HepG2 (cell line): ENCODE data around the gene GNA12. TPM values are rescaled to one million over a fixed set of nuclear protein-coding genes. Genes with fewer than 3 reads are reported as not detected.
A peak's percentile ranks its signal among the peaks of the same experiment; 100 is the strongest.

ENCODE experiments used
- BCL6 ChIP-seq: IDR thresholded peaks from 2 replicates; pipeline ENCODE4 v1.6.1; 2016; ENCODE audit warnings: missing genetic modification reagents, missing compliant biosample characterization
- EP300 ChIP-seq, 3 experiments: sonication (generic) in 1 of 3; formaldehyde crosslinking in 1 of 3; IDR thresholded peaks; 2 replicates each; pipeline versions ENCODE4 v1.5.1 to v1.6.1; 2011 to 2020; ENCODE audit warnings: low read depth in 2 of 3, low read length in 2 of 3, borderline replicate concordance in 1 of 3, improper control_type of control experiment in 1 of 3, mild to moderate bottlenecking in 1 of 3, missing genetic modification reagents in 1 of 3, moderate library complexity in 1 of 3
- FOXJ3 ChIP-seq: sonication (generic); formaldehyde crosslinking; IDR thresholded peaks from 2 replicates; pipeline ENCODE4 v1.4.0; 2020; ENCODE audit warnings: missing genetic modification reagents, mild to moderate bottlenecking, borderline replicate concordance
- HDAC2 ChIP-seq: sonication (generic); formaldehyde crosslinking; IDR thresholded peaks from 2 replicates; pipeline ENCODE4 v1.4.0; 2020; ENCODE audit warnings: missing genetic modification reagents
- MIXL1 ChIP-seq: IDR thresholded peaks from 2 replicates; pipeline ENCODE4 v1.6.1; 2016
- NCOA2 ChIP-seq: sonication (generic); formaldehyde crosslinking; IDR thresholded peaks from 2 replicates; pipeline ENCODE4 v1.8.0; 2022; ENCODE audit warnings: inconsistent platforms
- PITX1 ChIP-seq: sonication (generic); formaldehyde crosslinking; IDR thresholded peaks from 2 replicates; pipeline ENCODE4 v1.5.1; 2020; ENCODE audit warnings: mild to moderate bottlenecking, missing genetic modification reagents
- RCOR2 ChIP-seq: IDR thresholded peaks from 2 replicates; pipeline ENCODE4 v1.6.1; 2016; ENCODE audit warnings: missing biosample characterization, missing genetic modification reagents
- RORA ChIP-seq: sonication (generic); formaldehyde crosslinking; IDR thresholded peaks from 2 replicates; pipeline ENCODE4 v1.5.0; 2020; ENCODE audit warnings: mild to moderate bottlenecking, missing genetic modification reagents, moderate library complexity
- SALL1 ChIP-seq: sonication (generic); formaldehyde crosslinking; IDR thresholded peaks from 2 replicates; pipeline ENCODE4 v1.8.0; 2022; ENCODE audit warnings: mild to moderate bottlenecking, missing genetic modification reagents
- SKIL ChIP-seq: sonication (generic); formaldehyde crosslinking; IDR thresholded peaks from 2 replicates; pipeline ENCODE4 v1.8.0; 2022; ENCODE audit warnings: missing genetic modification reagents, mild to moderate bottlenecking, moderate library complexity, borderline replicate concordance
- SOX13 ChIP-seq, 3 experiments: fragments of 450-650 bp in 1 of 3; sonication (generic) in 1 of 3; formaldehyde crosslinking in 1 of 3; IDR thresholded peaks in 2 of 3; conservative IDR thresholded peaks in 1 of 3; 2 replicates each; pipeline versions ENCODE4 v1.5.0 to v1.6.1; 2016 to 2020; ENCODE audit warnings: antibody characterized with exemption in 1 of 3, mild to moderate bottlenecking in 1 of 3, missing compliant biosample characterization in 1 of 3, missing genetic modification reagents in 1 of 3, moderate library complexity in 1 of 3
- SSRP1 ChIP-seq: IDR thresholded peaks from 2 replicates; pipeline ENCODE4 v1.6.1; 2016; ENCODE audit warnings: control low read depth
- TFE3 ChIP-seq: IDR thresholded peaks from 2 replicates; pipeline ENCODE4 v1.6.1; 2016
- ZBTB44 ChIP-seq: sonication (generic); formaldehyde crosslinking; IDR thresholded peaks from 2 replicates; pipeline ENCODE4 v1.4.0; 2020; ENCODE audit warnings: missing genetic modification reagents
- ZNF12 ChIP-seq: sonication (generic); formaldehyde crosslinking; IDR thresholded peaks from 2 replicates; pipeline ENCODE4 v1.5.0; 2020; ENCODE audit warnings: missing genetic modification reagents
- ZNF205 ChIP-seq: IDR thresholded peaks from 2 replicates; pipeline ENCODE4 v1.6.1; 2018; ENCODE audit warnings: missing biosample characterization, missing genetic modification reagents
- ZNF331 ChIP-seq: sonication (generic); formaldehyde crosslinking; IDR thresholded peaks from 2 replicates; pipeline ENCODE4 v1.4.0; 2020; ENCODE audit warnings: missing genetic modification reagents
- ZNF343 ChIP-seq: sonication (generic); formaldehyde crosslinking; IDR thresholded peaks from 2 replicates; pipeline ENCODE4 v1.4.0; 2020; ENCODE audit warnings: mild to moderate bottlenecking, missing genetic modification reagents
- ZNF350 ChIP-seq: sonication (generic); formaldehyde crosslinking; IDR thresholded peaks from 2 replicates; pipeline ENCODE4 v1.4.0; 2020; ENCODE audit warnings: mild to moderate bottlenecking, low read depth, missing genetic modification reagents, borderline replicate concordance
- ZNF362 ChIP-seq: sonication (generic); formaldehyde crosslinking; IDR thresholded peaks from 2 replicates; pipeline ENCODE4 v1.4.0; 2020; ENCODE audit warnings: missing genetic modification reagents, mild to moderate bottlenecking, borderline replicate concordance
- ZNF781 ChIP-seq: sonication (generic); formaldehyde crosslinking; IDR thresholded peaks from 2 replicates; pipeline ENCODE4 v1.5.1; 2020; ENCODE audit warnings: borderline replicate concordance, mild to moderate bottlenecking, missing genetic modification reagents; ENCODE audit errors: not compliant biosample characterization
- polyA plus RNA-seq, 8 experiments: library from polyadenylated mRNA; depleted of rRNA in 3 of 8; stranded (reverse) in 7 of 8; unstranded in 1 of 8; fragments of >200 nt; fragmentation: Illumina TruSeq in 4 of 8; extraction: Trizol in 4 of 8; gene quantifications; 2 replicates each; pipeline versions ENCODE4 v1.2.1 to v1.2.3, GENCODE V29; 2011 to 2016; ENCODE audit warnings: low read depth in 4 of 8, missing spikeins in 1 of 8, mixed read lengths in 1 of 8; ENCODE audit not compliant: insufficient read depth in 1 of 8
- total RNA-seq, 5 experiments: library from RNA; depleted of rRNA; stranded (reverse); fragments of >200 nt; fragmentation: Illumina TruSeq; extraction: Trizol; gene quantifications; 2 replicates each; pipeline ENCODE4 v1.2.3, GENCODE V29; 2016; ENCODE audit warnings: low read depth in 1 of 5

GNA12 gene
- total and polyA plus RNA-seq, 2 of the 13 experiments (the other 11 are each of a cell fraction or from before 2014, with no cell fraction given) = 16.2 to 50.9 TPM

GRCh38 chr7:2805213-2805944 lies 38.7 kb downstream of the GNA12 start (continued):
- no peak for TF ChIP-seq ZNF781
- TF ChIP-seq TFE3 = 0 out of 2 replicates have a peak, but pooled peaks have one; percentile 11
- peak; percentile 73; the same call in 1 of the 2 replicates for TF ChIP-seq ZNF362 (CRISPR knock-in tag)
- TF ChIP-seq BCL6 (CRISPR knock-in tag) = peak; percentile 34
- TF ChIP-seq PITX1 (CRISPR knock-in tag) = peak; percentile 21; the same call in 1 of the 2 replicates
- peak; percentile 83 for TF ChIP-seq SALL1 (CRISPR knock-in tag)
- peak; percentile 73 for TF ChIP-seq HDAC2
- peak; percentile 80; the same call in 1 of the 2 replicates for TF ChIP-seq ZNF331 (CRISPR knock-in tag)
- TF ChIP-seq RCOR2 (CRISPR knock-in tag) = 0 out of 2 replicates have a peak, but pooled peaks have one; percentile 65
- no peak for TF ChIP-seq ZNF343 (CRISPR knock-in tag)
- 0 out of 2 replicates have a peak, but pooled peaks have one; percentile 33 for TF ChIP-seq ZNF205
- 0 out of 2 replicates have a peak, but pooled peaks have one; percentile 39 for TF ChIP-seq SSRP1 (CRISPR knock-in tag)
- peak in 1 of 2 experiments; percentile 19; a peak in 1 of 4 replicates for TF ChIP-seq EP300 (IDR thresholded peaks at IDR 0.05; ENCODE audit: low read depth in 2 of 2, low read length in 2 of 2)
- no peak for TF ChIP-seq EP300 (CRISPR knock-in tag; IDR thresholded peaks at IDR 0.05; ENCODE audit: borderline replicate concordance)
- no peak for TF ChIP-seq SOX13 (IDR thresholded peaks at IDR 0.05)
- peak in 1 of 2 experiments; percentile 66; a peak in 2 of 4 replicates for TF ChIP-seq SOX13 (CRISPR knock-in tag; conservative IDR thresholded peaks at IDR 0.05 in 1 of 2, IDR thresholded peaks at IDR 0.05 in 1 of 2)
- no peak for TF ChIP-seq SKIL (CRISPR knock-in tag)
- peak; percentile 48 for TF ChIP-seq ZNF350 (CRISPR knock-in tag)
- no peak for TF ChIP-seq ZBTB44 (CRISPR knock-in tag)
- TF ChIP-seq MIXL1 (CRISPR knock-in tag) = 0 out of 2 replicates have a peak, but pooled peaks have one; percentile 29
- peak; percentile 35; the same call in 1 of the 2 replicates for TF ChIP-seq NCOA2 (CRISPR knock-in tag)
- peak; percentile 45; the same call in 1 of the 2 replicates for TF ChIP-seq FOXJ3 (CRISPR knock-in tag)
- 0 out of 2 replicates have a peak, but pooled peaks have one; percentile 72 for TF ChIP-seq RORA
- peak; percentile 32; the same call in 1 of the 2 replicates for TF ChIP-seq ZNF12 (CRISPR knock-in tag)
